Uterus (tissue), 2 donors: ENCODE results near the gene LRP1-AS.

Experiments
- POLR2A ChIP-seq, 2 donors: fragments of 450-650 bp; IDR thresholded peaks; one replicate each; pipeline ENCODE4 v1.6.1; 2016; ENCODE audit warnings: antibody characterized with exemption in 2 of 2, mild to moderate bottlenecking in 1 of 2, moderate library complexity in 1 of 2
- TF ChIP-seq, protein P1 (sequence below), 4 experiments: fragments of 200-600 bp in 2 of 4; fragments of 450-650 bp in 2 of 4; sonication (generic) in 2 of 4; IDR thresholded peaks; one replicate each; pipeline ENCODE4 v1.5.1; 2016 to 2019; ENCODE audit warnings: antibody characterized with exemption in 4 of 4, mild to moderate bottlenecking in 2 of 4, moderate library complexity in 1 of 4

GRCh38 chr12:57149245-57149900, 2.0 kb upstream of the LRP1-AS start:
- TF ChIP-seq, protein P1, sequence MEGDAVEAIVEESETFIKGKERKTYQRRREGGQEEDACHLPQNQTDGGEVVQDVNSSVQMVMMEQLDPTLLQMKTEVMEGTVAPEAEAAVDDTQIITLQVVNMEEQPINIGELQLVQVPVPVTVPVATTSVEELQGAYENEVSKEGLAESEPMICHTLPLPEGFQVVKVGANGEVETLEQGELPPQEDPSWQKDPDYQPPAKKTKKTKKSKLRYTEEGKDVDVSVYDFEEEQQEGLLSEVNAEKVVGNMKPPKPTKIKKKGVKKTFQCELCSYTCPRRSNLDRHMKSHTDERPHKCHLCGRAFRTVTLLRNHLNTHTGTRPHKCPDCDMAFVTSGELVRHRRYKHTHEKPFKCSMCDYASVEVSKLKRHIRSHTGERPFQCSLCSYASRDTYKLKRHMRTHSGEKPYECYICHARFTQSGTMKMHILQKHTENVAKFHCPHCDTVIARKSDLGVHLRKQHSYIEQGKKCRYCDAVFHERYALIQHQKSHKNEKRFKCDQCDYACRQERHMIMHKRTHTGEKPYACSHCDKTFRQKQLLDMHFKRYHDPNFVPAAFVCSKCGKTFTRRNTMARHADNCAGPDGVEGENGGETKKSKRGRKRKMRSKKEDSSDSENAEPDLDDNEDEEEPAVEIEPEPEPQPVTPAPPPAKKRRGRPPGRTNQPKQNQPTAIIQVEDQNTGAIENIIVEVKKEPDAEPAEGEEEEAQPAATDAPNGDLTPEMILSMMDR (IDR thresholded peaks at IDR 0.05): no peak
- no peak for TF ChIP-seq POLR2A (IDR thresholded peaks at IDR 0.05)
